H1 (cell line): Measurements from ENCODE around the gene HES2. TPM values are rescaled to one million over a fixed set of nuclear protein-coding genes. Genes with fewer than 3 reads are reported as not detected.
A peak's percentile ranks its signal among the peaks of the same experiment; 100 is the strongest.

Experiments
- CTCF ChIA-PET: fragments of 300-600 bp; sonication (Branson Sonifier 250); formaldehyde crosslinking; loops from one replicate; lab custom pipeline; 2021; ENCODE audit not compliant: partially characterized antibody; lab: Charles Lee
- POLR2A ChIA-PET: fragments of 300-600 bp; sonication (Branson Sonifier 250); formaldehyde crosslinking; loops from one replicate; lab custom pipeline; 2021; ENCODE audit warnings: inconsistent platforms; ENCODE audit not compliant: partially characterized antibody; lab: Charles Lee
- DNase-seq, 2 experiments: peaks; one replicate each; pipeline versions ENCODE4 v3.0.0 to v3.0.0-alpha.2; 2010 to 2022; ENCODE audit warnings: low spot score in 2 of 2, low read depth in 1 of 2, mixed read lengths in 1 of 2
- FAIRE-seq: peaks from 2 replicates; lab custom pipeline; 2011; peaks lifted over from hg19 to GRCh38; lab: Jason Lieb, UNC
- H2AFZ ChIP-seq: 2 replicates; pipeline ENCODE4 v1.8.1; 2012; ENCODE audit warnings: low read length, inconsistent platforms
- H2AK5ac ChIP-seq: 2 replicates; pipeline ENCODE4 v1.6.1; 2013; ENCODE audit warnings: low read depth, low read length
- H2BK120ac ChIP-seq: replicated peaks from 2 replicates; pipeline ENCODE3; 2013; ENCODE audit warnings: low read depth, low read length, inconsistent platforms
- H2BK12ac ChIP-seq: 2 replicates; pipeline ENCODE4 v1.6.1; 2013; ENCODE audit warnings: low read depth, low read length
- H2BK15ac ChIP-seq: 2 replicates; pipeline ENCODE4 v1.6.1; 2013; ENCODE audit warnings: low read length
- H2BK20ac ChIP-seq: 2 replicates; pipeline ENCODE4 v1.6.1; 2013; ENCODE audit warnings: low read length
- H2BK5ac ChIP-seq: 2 replicates; pipeline ENCODE4 v1.6.1; 2013; ENCODE audit warnings: low read depth, low read length
- H3K14ac ChIP-seq: 2 replicates; pipeline ENCODE4 v1.6.1; 2013; ENCODE audit warnings: inconsistent platforms; ENCODE audit not compliant: insufficient read length
- H3K18ac ChIP-seq: 2 replicates; pipeline ENCODE4 v1.6.1; 2013; ENCODE audit warnings: low read length; ENCODE audit errors: extremely low read depth
- H3K23ac ChIP-seq: 2 replicates; pipeline ENCODE4 v1.6.1; 2013; ENCODE audit warnings: inconsistent platforms; ENCODE audit not compliant: insufficient read length
- H3K23me2 ChIP-seq: 2 replicates; pipeline ENCODE4 v1.6.1; 2013; ENCODE audit warnings: low read depth, low read length
- H3K27ac ChIP-seq: 2 replicates; pipeline ENCODE4 v1.6.1; 2011; ENCODE audit warnings: low read depth, low read length, inconsistent platforms
- H3K27me3 ChIP-seq, 4 experiments: replicated peaks in 1 of 4; 1 replicate in 1 of 4; 2 replicates in 3 of 4; pipeline versions ENCODE4 v1.6.1 to v1.8.1; 2011 to 2013; ENCODE audit warnings: low read length in 3 of 4, mild to moderate bottlenecking in 3 of 4, inconsistent platforms in 2 of 4, mixed read lengths in 2 of 4, moderate library complexity in 1 of 4; ENCODE audit not compliant: control insufficient read depth in 3 of 4, insufficient read depth in 3 of 4; ENCODE audit errors: extremely low read depth in 1 of 4
- H3K36me3 ChIP-seq, 4 experiments: 2 replicates each; pipeline versions ENCODE4 v1.6.1 to v1.8.1; 2011 to 2013; ENCODE audit warnings: mild to moderate bottlenecking in 4 of 4, low read length in 3 of 4, moderate library complexity in 2 of 4, control low read depth in 1 of 4, inconsistent platforms in 1 of 4; ENCODE audit not compliant: insufficient read depth in 4 of 4, control insufficient read depth in 2 of 4
- H3K4ac ChIP-seq: replicated peaks from 2 replicates; pipeline ENCODE3; 2013; ENCODE audit warnings: low read length, low read depth, mixed read lengths, inconsistent platforms; ENCODE audit not compliant: insufficient read length
- H3K4me1 ChIP-seq, 4 experiments: replicated peaks in 1 of 4; 1 replicate in 1 of 4; 2 replicates in 3 of 4; pipeline versions ENCODE4 v1.6.1 to v1.8.1; 2011 to 2013; ENCODE audit warnings: low read length in 3 of 4, inconsistent platforms in 2 of 4, mixed read lengths in 1 of 4; ENCODE audit not compliant: insufficient read depth in 4 of 4, control insufficient read depth in 3 of 4
- H3K4me2 ChIP-seq, 2 experiments: 2 replicates each; pipeline versions ENCODE4 v1.6.1 to v1.8.1; 2011 to 2013; ENCODE audit warnings: low read depth in 2 of 2, low read length in 2 of 2, control low read depth in 1 of 2, inconsistent platforms in 1 of 2, mild to moderate bottlenecking in 1 of 2; ENCODE audit not compliant: insufficient read depth in 1 of 2
- H3K4me3 ChIP-seq, 4 experiments: fragments of 200-600, 300-600 bp in 1 of 4; sonication (generic), shearing (Covaris generic), sonication (Bioruptor Twin) in 1 of 4; 2 replicates each; pipeline versions ENCODE4 v1.5.1 to v1.8.1; 2011 to 2016; ENCODE audit warnings: low read length in 4 of 4, low read depth in 3 of 4, control low read depth in 2 of 4, inconsistent platforms in 2 of 4, mild to moderate bottlenecking in 2 of 4, mixed read lengths in 1 of 4, moderate library complexity in 1 of 4; ENCODE audit not compliant: insufficient read depth in 2 of 4; ENCODE audit errors: extremely low read depth in 1 of 4
- H3K56ac ChIP-seq: replicated peaks from 2 replicates; pipeline ENCODE3; 2013; ENCODE audit warnings: low read depth, mild to moderate bottlenecking, mixed read lengths, low read length, inconsistent platforms; ENCODE audit not compliant: insufficient read length
- H3K79me1 ChIP-seq: 2 replicates; pipeline ENCODE4 v1.6.1; 2013; ENCODE audit warnings: low read depth, low read length, control low read depth
- H3K79me2 ChIP-seq, 2 experiments: 2 replicates each; pipeline versions ENCODE4 v1.6.1 to v1.8.1; 2012 to 2013; ENCODE audit warnings: low read length in 2 of 2, mild to moderate bottlenecking in 2 of 2, inconsistent platforms in 1 of 2; ENCODE audit not compliant: insufficient read depth in 2 of 2, control insufficient read depth in 1 of 2
- H3K9ac ChIP-seq, 4 experiments: replicated peaks in 1 of 4; 1 replicate in 1 of 4; 2 replicates in 3 of 4; pipeline versions ENCODE4 v1.6.1 to v1.8.1; 2011 to 2013; ENCODE audit warnings: low read depth in 3 of 4, low read length in 3 of 4, control low read depth in 2 of 4, mild to moderate bottlenecking in 2 of 4, moderate library complexity in 2 of 4, inconsistent platforms in 1 of 4; ENCODE audit errors: extremely low read depth in 1 of 4
- H3K9me3 ChIP-seq, 2 experiments: 2 replicates each; pipeline versions ENCODE4 v1.6.1 to v1.8.1; 2012 to 2013; ENCODE audit warnings: mild to moderate bottlenecking in 2 of 2, moderate library complexity in 2 of 2, control low read depth in 1 of 2, inconsistent platforms in 1 of 2, low read depth in 1 of 2, low read length in 1 of 2, mixed read lengths in 1 of 2; ENCODE audit not compliant: insufficient read depth in 2 of 2
- H4K20me1 ChIP-seq, 2 experiments: replicated peaks in 1 of 2; 2 replicates each; pipeline versions ENCODE3 to v1.8.1; 2011 to 2013; ENCODE audit warnings: inconsistent platforms in 2 of 2, low read length in 2 of 2, mild to moderate bottlenecking in 1 of 2; ENCODE audit not compliant: insufficient read depth in 2 of 2, control insufficient read depth in 1 of 2
- H4K5ac ChIP-seq: 2 replicates; pipeline ENCODE4 v1.6.1; 2013; ENCODE audit warnings: low read length, low read depth, mixed read lengths, inconsistent platforms; ENCODE audit not compliant: insufficient read length
- H4K8ac ChIP-seq: 2 replicates; pipeline ENCODE4 v1.8.0; 2013; ENCODE audit warnings: mild to moderate bottlenecking, moderate library complexity, low read length, inconsistent platforms; ENCODE audit not compliant: insufficient read depth; ENCODE audit errors: extremely low read depth
- H4K91ac ChIP-seq: replicated peaks from 2 replicates; pipeline ENCODE3; 2013; ENCODE audit warnings: low read length, mixed read lengths, inconsistent platforms; ENCODE audit not compliant: insufficient read length
- BACH1 ChIP-seq: IDR thresholded peaks from 2 replicates; pipeline ENCODE4 v1.6.1; 2012; ENCODE audit warnings: low read length, improper control_type of control experiment
- CHD2 ChIP-seq: IDR thresholded peaks from 2 replicates; pipeline ENCODE4 v1.6.1; 2012; ENCODE audit warnings: low read length, improper control_type of control experiment
- E2F6 ChIP-seq: IDR thresholded peaks from 2 replicates; pipeline ENCODE4 v1.6.1; 2012; ENCODE audit warnings: inconsistent platforms
- EZH2 ChIP-seq: fragments of 200-600 bp; sonication (generic); IDR thresholded peaks from 2 replicates; pipeline ENCODE4 v1.7.1; 2012; ENCODE audit warnings: low read depth, mild to moderate bottlenecking, moderate library complexity, low read length, inconsistent platforms; ENCODE audit not compliant: severe bottlenecking
- HDAC2 ChIP-seq, 2 experiments: fragments of 300-600 bp in 1 of 2; sonication (generic) in 1 of 2; IDR thresholded peaks; 2 replicates each; pipeline ENCODE4 v1.6.1; 2011 to 2012; ENCODE audit warnings: low read depth in 2 of 2, low read length in 2 of 2, mild to moderate bottlenecking in 2 of 2, moderate library complexity in 2 of 2, borderline replicate concordance in 1 of 2, inconsistent platforms in 1 of 2
- MAFK ChIP-seq: IDR thresholded peaks from 2 replicates; pipeline ENCODE4 v1.6.1; 2012; ENCODE audit warnings: low read depth, mild to moderate bottlenecking, improper control_type of control experiment, low read length
- MAX ChIP-seq: IDR thresholded peaks from 2 replicates; pipeline ENCODE4 v1.6.1; 2012; ENCODE audit warnings: inconsistent platforms
- RNF2 ChIP-seq: fragments of 200-900, 300-1000 bp; sonication (generic); IDR thresholded peaks from 2 replicates; pipeline ENCODE4 v1.7.1; 2016; ENCODE audit warnings: borderline replicate concordance, low read depth, mild to moderate bottlenecking, antibody characterized with exemption, low read length; ENCODE audit not compliant: poor library complexity, severe bottlenecking; ENCODE audit errors: missing control alignments
- SIX5 ChIP-seq: IDR thresholded peaks from 2 replicates; pipeline ENCODE4 v1.6.1; 2011; ENCODE audit warnings: mild to moderate bottlenecking, low read depth, low read length
- ZNF274 ChIP-seq: IDR thresholded peaks from 2 replicates; pipeline ENCODE4 v1.7.0; 2012; ENCODE audit warnings: low read length, borderline replicate concordance; ENCODE audit errors: extremely low read depth
- WGBS, 2 experiments: shearing (Covaris generic) in 1 of 2; methylation state at CpG; one replicate each; pipeline versions ENCODE4 v1.1.6 to v1.1.7; 2013 to 2015; ENCODE audit warnings: low lambda C conversion rate in 2 of 2, mixed read lengths in 2 of 2, inconsistent platforms in 1 of 2, low coverage in 1 of 2, missing lambda C conversion rate in 1 of 2; ENCODE audit not compliant: insufficient replicate concordance in 2 of 2, insufficient coverage in 1 of 2, insufficient read length in 1 of 2; ENCODE audit errors: extremely low coverage in 1 of 2, missing lambda C conversion rate in 1 of 2; 5-methylcytosine and 5-hydroxymethylcytosine counted together
- polyA plus RNA-seq, 7 experiments: library from polyadenylated mRNA; depleted of rRNA in 3 of 7; stranded (reverse) in 5 of 7; unstranded in 2 of 7; fragments of >200 nt in 5 of 7; fragments of 200-250 nt in 2 of 7; gene quantifications; 1 replicate in 5 of 7; 2 replicates in 1 of 7; 4 replicates in 1 of 7; pipeline versions ENCODE4 v1.2.1 to v1.2.3, GENCODE V29; 2011 to 2013; ENCODE audit warnings: missing spikeins in 2 of 7, mixed read lengths in 2 of 7
- total RNA-seq: library from RNA; stranded (reverse); fragmentation: NEBNext Ultra II Directional; extraction: Animal tissue kit (Norgen Biotek cat#: 25700); gene quantifications from 2 replicates; pipeline ENCODE4 v1.2.1, GENCODE V29; 2021

Gene HES2
- total and polyA plus RNA-seq, 2 of the 8 experiments (the other 6 are each of a cell fraction or from before 2014, with no cell fraction given): 0.15 to 0.53 TPM

GRCh38 chr1:6418668-6419396 lies 887 bp downstream of the HES2 start:
- H2BK5ac ChIP-seq: no peak overlapping the region
- H3K9ac ChIP-seq: no peak overlapping the region
- H4K91ac ChIP-seq: no peak overlapping the region
- 0 out of 2 replicates have a peak overlapping the region, but pooled peaks have one; percentile 71 for H2BK12ac ChIP-seq
- ChIA-PET CTCF (interaction anchor here (1.0 to 58.4 kb wide), 7 partner anchors 13 to 212 kb away, joined by 3 to 1769 read pairs (median 17); partner anchors contain the start of gene RNF207), POLR2A (interaction anchor here (1.0 to 2.5 kb wide), 5 partner anchors 25 to 163 kb away, joined by 3 to 8 read pairs (median 4); partner anchors contain the start of gene ACOT7)
- H2AFZ ChIP-seq: no peak overlapping the region; the same call in 1 of the 2 replicates
- no peak overlapping the region for H3K18ac ChIP-seq
- no peak overlapping the region for H3K14ac ChIP-seq
- H4K20me1 ChIP-seq: peaks cover 0 to 9% of the 10 kb centered on the region in 2 experiments
- H4K5ac ChIP-seq: no peak overlapping the region
- H3K56ac ChIP-seq: no peak overlapping the region
- H3K4ac ChIP-seq: no peak overlapping the region
- H3K27me3 ChIP-seq: peaks cover 60 to 91% (median 85%) of the 10 kb centered on the region in 4 experiments
- peak overlapping the region; percentile 46; the same call in 1 of the 2 replicates for H2BK15ac ChIP-seq
- H3K36me3 ChIP-seq: peaks cover 0 to 8% (median 0%) of the 10 kb centered on the region in 4 experiments; a peak in 1 of 8 replicates
- peaks cover 6 to 26% (median 12%) of the 10 kb centered on the region in 4 experiments for H3K4me1 ChIP-seq
- peak overlapping the region; percentile 72 to 86 for H3K4me2 ChIP-seq
- no peak overlapping the region for H3K27ac ChIP-seq
- no peak overlapping the region for H2AK5ac ChIP-seq
- WGBS, 2 experiments: 37% methylated on average over 25 of the region's 69 CpGs; no CpG with 5 or more reads in 1 of the 2 experiments
- H3K79me2 ChIP-seq: no peaks in the 10 kb centered on the region
- no peak overlapping the region for H4K8ac ChIP-seq
- H3K4me3 ChIP-seq: peak overlapping the region; percentile 7 to 60 (median 24); a peak in 4 of 8 replicates
- DNase-seq: no peak
- H3K9me3 ChIP-seq: no peaks in the 10 kb centered on the region
- FAIRE-seq: no peak
- peaks cover 13% of the 10 kb centered on the region; the same call in 1 of the 2 replicates for H3K23me2 ChIP-seq
- no peak overlapping the region for H2BK20ac ChIP-seq
- no peak overlapping the region for H3K23ac ChIP-seq
- no peak overlapping the region for H2BK120ac ChIP-seq
- no peaks in the 10 kb centered on the region for H3K79me1 ChIP-seq
- no peak for TF ChIP-seq SIX5
- peak; percentile 76 for TF ChIP-seq E2F6
- peak; percentile 73 for TF ChIP-seq MAX
- no peak for TF ChIP-seq MAFK
- TF ChIP-seq HDAC2 (IDR thresholded peaks at IDR 0.05; ENCODE audit: borderline replicate concordance in 1 of 2, low read depth in 2 of 2, low read length in 2 of 2): no peak
- no peak for TF ChIP-seq ZNF274
- TF ChIP-seq EZH2: peak; percentile 95
- TF ChIP-seq RNF2: peak; percentile 54
- no peak for TF ChIP-seq CHD2
- no peak for TF ChIP-seq BACH1
